Astrocyte (in vitro differentiated cells and primary cell): Measurements from ENCODE around the gene ANXA10. TPM values are rescaled to one million over a fixed set of nuclear protein-coding genes. Genes with fewer than 3 reads are reported as not detected.

Experiments used
- DNase-seq: peaks from one replicate; pipeline ENCODE4 v3.0.0-alpha.2; 2010; ENCODE audit warnings: low read depth
- FAIRE-seq: peaks from 2 replicates; lab custom pipeline; 2011; peaks lifted over from hg19 to GRCh38; lab: Jason Lieb, UNC
- H2AFZ ChIP-seq: 2 replicates; pipeline ENCODE4 v1.6.0; 2012; ENCODE audit warnings: low read depth, low read length, inconsistent platforms
- H3K27ac ChIP-seq: 2 replicates; pipeline ENCODE4 v1.5.1; 2011; ENCODE audit warnings: low read depth, low read length, inconsistent platforms
- H3K27me3 ChIP-seq: 2 replicates; pipeline ENCODE4 v1.6.0; 2011; ENCODE audit warnings: low read length, inconsistent platforms; ENCODE audit not compliant: insufficient read depth
- H3K36me3 ChIP-seq: 2 replicates; pipeline ENCODE4 v1.5.1; 2011; ENCODE audit warnings: low read length, inconsistent platforms; ENCODE audit not compliant: insufficient read depth
- H3K4me1 ChIP-seq: 2 replicates; pipeline ENCODE4 v1.5.1; 2011; ENCODE audit warnings: low read length, inconsistent platforms; ENCODE audit not compliant: insufficient read depth
- H3K4me2 ChIP-seq: 2 replicates; pipeline ENCODE4 v1.6.0; 2012; ENCODE audit warnings: low read length, inconsistent platforms
- H3K4me3 ChIP-seq: 2 replicates; pipeline ENCODE4 v1.5.1; 2011; ENCODE audit warnings: low read depth, mild to moderate bottlenecking, low read length, inconsistent platforms; ENCODE audit not compliant: insufficient read depth
- H3K79me2 ChIP-seq: 2 replicates; pipeline ENCODE4 v1.6.0; 2012; ENCODE audit warnings: mild to moderate bottlenecking, low read length, inconsistent platforms; ENCODE audit not compliant: insufficient read depth
- H3K9ac ChIP-seq: 2 replicates; pipeline ENCODE4 v1.6.0; 2012; ENCODE audit warnings: mild to moderate bottlenecking, low read length, inconsistent platforms
- H3K9me3 ChIP-seq: 2 replicates; pipeline ENCODE4 v1.5.1; 2012; ENCODE audit warnings: low read depth, mild to moderate bottlenecking, low read length, inconsistent platforms; ENCODE audit not compliant: insufficient read depth
- H4K20me1 ChIP-seq: 2 replicates; pipeline ENCODE4 v1.6.0; 2012; ENCODE audit warnings: low read length, inconsistent platforms; ENCODE audit not compliant: insufficient read depth
- H3K27ac Mint-ChIP-seq: one replicate; pipeline ENCODE4 v1.8.0; 2021; ENCODE audit warnings: mild to moderate bottlenecking, mixed read lengths; ENCODE audit not compliant: unreplicated experiment
- H3K27me3 Mint-ChIP-seq: one replicate; pipeline ENCODE4 v1.8.0; 2021; ENCODE audit warnings: low read depth, mixed read lengths; ENCODE audit not compliant: unreplicated experiment
- H3K36me3 Mint-ChIP-seq: one replicate; pipeline ENCODE4 v1.8.0; 2021; ENCODE audit warnings: low read depth, mixed read lengths; ENCODE audit not compliant: unreplicated experiment
- H3K4me1 Mint-ChIP-seq: one replicate; pipeline ENCODE4 v1.8.0; 2021; ENCODE audit warnings: low read depth, mixed read lengths; ENCODE audit not compliant: unreplicated experiment
- H3K4me3 Mint-ChIP-seq: one replicate; pipeline ENCODE4 v1.8.0; 2021; ENCODE audit warnings: mild to moderate bottlenecking, moderate library complexity, mixed read lengths; ENCODE audit not compliant: unreplicated experiment
- H3K9me3 Mint-ChIP-seq: one replicate; pipeline ENCODE4 v1.8.0; 2021; ENCODE audit warnings: mild to moderate bottlenecking, mixed read lengths; ENCODE audit not compliant: unreplicated experiment
- CTCF ChIP-seq: IDR thresholded peaks from 2 replicates; pipeline ENCODE4 v1.5.1; 2011; ENCODE audit warnings: low read depth, mild to moderate bottlenecking, inconsistent platforms, low read length, moderate library complexity; ENCODE audit not compliant: insufficient read depth
- EZH2 ChIP-seq: IDR thresholded peaks from 2 replicates; pipeline ENCODE4 v1.6.1; 2012; ENCODE audit warnings: mild to moderate bottlenecking, low read length, inconsistent platforms; ENCODE audit not compliant: insufficient read depth
- total RNA-seq: library from RNA; stranded (reverse); gene quantifications from 2 replicates; pipeline ENCODE4 v1.2.1, GENCODE V29; 2021

ANXA10 gene
- total RNA-seq, 1 donor from 2014 or later, result not detected

- Mint-ChIP-seq H3K4me3 (no peak overlapping the region), H3K27ac (no peak overlapping the region), H3K27me3 (no peaks in the 10 kb centered on the region), H3K9me3 (no peaks in the 10 kb centered on the region), H3K4me1 (peaks cover 14% of the 10 kb centered on the region), H3K36me3 (peaks cover 22% of the 10 kb centered on the region)
- Histone ChIP-seq H4K20me1 (no peaks in the 10 kb centered on the region), H3K4me2 (peak overlapping the region; percentile 18), H3K4me1 (peaks cover 29% of the 10 kb centered on the region), H3K27me3 (no peaks in the 10 kb centered on the region), H3K36me3 (no peaks in the 10 kb centered on the region), H3K27ac (peak overlapping the region; percentile 70), H3K4me3 (no peak overlapping the region), H2AFZ (no peak overlapping the region), H3K79me2 (no peaks in the 10 kb centered on the region), H3K9me3 (no peaks in the 10 kb centered on the region), H3K9ac (peak overlapping the region; percentile 9)
- peak; percentile 17 for FAIRE-seq
- DNase-seq, result peak; percentile 1
- TF ChIP-seq EZH2 (no peak), CTCF (no peak)
These were observed 128.6 kb downstream of the ANXA10 start for GRCh38 chr4:168220893-168221292.

DNA sequence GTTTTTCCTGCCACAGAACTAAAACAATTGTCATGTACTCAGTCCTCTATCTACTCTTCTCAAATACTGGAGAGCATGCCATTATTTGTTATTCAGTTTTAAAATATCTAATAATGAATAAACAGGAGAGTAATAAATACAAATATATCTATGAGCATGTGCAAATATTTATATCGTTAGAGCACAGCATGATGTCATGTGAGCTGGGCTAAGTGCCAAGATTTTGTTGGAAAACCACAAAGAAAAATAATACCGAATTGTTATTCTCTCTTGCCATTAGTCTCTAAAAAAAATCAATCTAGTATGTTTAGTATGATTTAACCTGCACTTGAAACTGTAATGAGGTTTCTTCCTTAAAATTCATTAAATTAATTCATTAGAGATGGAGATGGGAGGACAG, 129.0 kb downstream of the ANXA10 start:
- no peaks in the 10 kb centered on the region for H3K79me2 ChIP-seq
- peak; percentile 68 for DNase-seq
- peak overlapping the region; percentile 18 for H3K4me2 ChIP-seq
- peaks cover 22% of the 10 kb centered on the region for H3K36me3 Mint-ChIP-seq
- no peak overlapping the region for H3K27ac Mint-ChIP-seq
- FAIRE-seq, result no peak
- peak overlapping the region; percentile 9 for H3K9ac ChIP-seq
- no peak overlapping the region for H3K4me3 Mint-ChIP-seq
- no peak for TF ChIP-seq CTCF
- no peak for TF ChIP-seq EZH2
- no peaks in the 10 kb centered on the region for H4K20me1 ChIP-seq
- H3K9me3 ChIP-seq, result no peaks in the 10 kb centered on the region
- H3K4me1 ChIP-seq, result peaks cover 29% of the 10 kb centered on the region
- H3K27ac ChIP-seq, result peak overlapping the region; percentile 70
- peaks cover 14% of the 10 kb centered on the region for H3K4me1 Mint-ChIP-seq
- H2AFZ ChIP-seq, result no peak overlapping the region
- no peaks in the 10 kb centered on the region for H3K27me3 ChIP-seq
- H3K27me3 Mint-ChIP-seq, result no peaks in the 10 kb centered on the region
- H3K4me3 ChIP-seq, result no peak overlapping the region
- H3K36me3 ChIP-seq, result no peaks in the 10 kb centered on the region
- H3K9me3 Mint-ChIP-seq, result no peaks in the 10 kb centered on the region

Other genes starting within 250 kb of the ANXA10 start
- 44.0 and 59.5 TPM in 2 replicates for gene DDX60, start 226.2 kb downstream of the ANXA10 start, total RNA-seq